Stimulated activated CD4-positive, alpha-beta T cell treated with anti-CD3 and anti-CD28 coated beads, Interleukin-1b, Interleukin-23, amount 100 ng/mL, for 4 hours (primary cell): Measurements from ENCODE around the gene DGKA.
"Not testable (repeated sequence)": the region's sequence is repeated elsewhere in the genome, so short reads cannot be mapped to it uniquely, and the experiment has no call there.

Source experiments
- DNase-seq, 2 donors: peaks; one replicate each; pipeline ENCODE4 v3.0.0-alpha.2; 2020; ENCODE audit warnings: low read depth in 2 of 2

The DGKA gene

DNA sequence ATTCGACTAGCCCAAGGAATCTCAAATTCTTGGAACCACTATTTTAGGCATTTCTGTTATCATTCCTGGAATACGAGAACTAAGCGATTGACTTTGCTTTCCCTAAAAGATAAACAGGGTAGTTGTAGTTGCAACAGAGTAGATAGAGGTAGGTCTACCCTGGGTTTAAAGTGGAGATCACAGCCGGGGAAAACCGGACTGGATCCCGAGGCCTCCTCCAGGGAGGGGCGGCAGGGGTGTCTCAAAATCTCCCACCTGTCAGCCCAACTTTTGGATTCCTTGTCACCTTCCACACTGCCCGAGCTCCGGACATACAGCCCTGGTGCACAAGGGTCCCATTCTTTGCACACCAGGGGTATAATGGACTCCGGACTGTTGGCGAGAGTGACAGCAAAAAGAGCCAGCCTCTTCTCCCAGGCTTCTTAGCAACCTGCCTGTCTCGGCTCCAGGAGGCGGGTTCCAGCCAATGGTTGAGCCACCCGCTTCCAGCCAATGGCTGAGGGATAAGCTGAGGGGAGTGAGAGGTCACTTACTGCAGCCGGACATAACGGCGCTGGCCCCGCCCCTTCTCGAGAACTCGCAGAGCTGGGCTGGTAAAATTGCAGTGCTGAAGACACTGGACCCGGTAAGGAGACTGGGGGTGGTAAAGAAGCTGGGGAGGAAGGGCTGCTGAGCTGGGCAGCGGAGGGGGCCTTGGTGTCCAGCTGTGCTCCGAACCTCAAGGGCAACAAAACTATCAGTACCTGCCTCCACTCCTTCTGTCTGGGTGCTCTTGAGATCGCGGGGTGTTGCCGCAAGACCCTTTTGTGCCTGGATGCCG, 66.0 kb downstream of the DGKA start, which contains the start of gene SUOX:
SUOX (plus strand) TSS at position 562 of the 820 bp plus-strand sequence. CDS start 4,946 bp downstream, outside the sequence.
- DNase-seq: no peak

DNA sequence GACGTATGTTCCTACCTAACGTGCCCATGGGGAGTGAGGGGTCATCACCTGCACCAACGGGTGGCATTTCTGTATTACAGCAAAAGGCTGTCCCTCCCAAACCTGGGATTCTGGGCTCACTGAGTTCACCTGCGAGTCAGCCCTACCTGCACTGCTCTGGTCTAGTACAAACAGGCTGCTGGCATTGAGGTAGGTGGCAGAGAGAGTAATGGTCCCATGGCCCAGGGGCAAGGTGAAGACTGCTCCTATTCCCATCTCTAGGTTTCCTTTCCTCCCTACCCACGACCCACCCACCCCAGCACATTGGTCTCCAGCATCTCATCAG, 66.5 kb downstream of the DGKA start:
- no peak for DNase-seq

DNA sequence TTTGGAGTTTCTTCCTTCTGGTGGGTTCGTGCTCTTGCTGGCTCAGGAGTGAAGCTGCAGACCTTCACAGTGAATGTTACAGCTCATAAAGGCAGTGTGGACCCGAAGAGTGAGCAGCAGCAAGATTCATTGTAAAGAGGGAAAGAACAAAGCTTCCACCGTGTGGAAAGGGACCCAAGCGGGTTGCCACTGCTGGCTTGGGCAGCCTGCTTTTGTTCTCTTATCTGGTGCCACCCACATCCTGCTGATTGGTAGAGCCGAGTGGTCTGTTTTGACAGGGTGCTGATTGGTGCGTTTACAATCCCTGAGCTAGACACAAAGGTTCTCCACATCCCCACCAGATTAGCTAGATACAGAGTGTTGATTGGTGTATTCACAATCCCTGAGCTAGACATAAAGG, 68.6 kb downstream of the DGKA start:
- not testable (repeated sequence) for DNase-seq

DNA sequence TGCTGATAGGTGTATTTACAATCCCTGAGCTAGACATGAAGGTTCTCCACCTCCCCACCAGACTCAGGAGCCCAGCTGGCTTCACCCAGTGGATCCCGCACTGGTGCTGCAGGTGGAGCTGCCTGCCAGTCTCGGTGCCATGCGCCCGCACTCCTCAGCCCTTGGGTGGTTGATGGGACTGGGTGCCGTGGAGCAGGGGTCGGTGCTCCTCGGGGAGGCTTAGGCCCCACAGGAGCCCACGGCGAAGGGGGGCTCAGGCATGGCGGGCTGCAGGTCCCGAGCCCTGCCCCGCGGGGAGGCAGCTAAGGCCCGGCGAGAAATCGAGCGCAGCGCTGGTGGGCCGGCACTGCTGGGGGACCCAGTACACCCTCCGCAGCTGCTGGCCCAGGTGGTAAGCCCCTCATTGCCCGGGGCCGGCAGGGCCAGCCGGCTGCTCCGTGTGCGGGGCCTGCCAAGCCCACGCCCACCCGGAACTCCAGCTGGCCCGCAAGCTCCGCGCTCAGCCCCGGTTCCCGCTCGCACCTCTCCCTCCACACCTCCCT, 69.1 kb downstream of the DGKA start:
- DNase-seq: not testable (repeated sequence)

DNA sequence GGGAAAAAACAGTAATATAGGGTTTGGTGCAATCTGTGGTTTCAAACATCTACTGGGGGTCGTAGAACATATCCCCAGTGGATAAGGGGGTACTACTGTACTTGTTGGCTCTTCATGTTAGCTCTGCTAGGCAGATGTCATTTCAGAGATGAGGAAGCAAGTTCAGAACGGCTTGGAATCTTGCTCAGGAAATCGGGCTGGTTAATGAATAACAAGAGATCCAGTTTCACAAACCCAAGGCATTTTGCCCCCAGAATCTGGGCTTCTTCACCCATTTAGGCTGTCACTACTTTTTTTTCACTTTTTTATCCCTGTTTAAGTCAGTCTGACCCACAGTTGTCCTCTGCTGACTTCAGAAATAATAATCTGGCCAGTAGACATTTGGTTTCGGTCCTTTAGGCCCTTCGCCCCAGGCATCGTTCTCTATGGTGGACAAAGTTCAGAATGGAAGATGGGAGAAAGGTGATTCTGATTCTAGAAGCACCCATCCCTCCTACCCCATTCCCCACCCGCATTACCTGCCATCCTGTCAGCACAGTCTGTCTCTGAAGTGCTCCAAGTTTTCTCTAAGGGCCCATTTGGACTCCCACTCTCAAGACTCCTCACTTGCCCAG, 70.6 kb downstream of the DGKA start:
- no peak for DNase-seq

DNA sequence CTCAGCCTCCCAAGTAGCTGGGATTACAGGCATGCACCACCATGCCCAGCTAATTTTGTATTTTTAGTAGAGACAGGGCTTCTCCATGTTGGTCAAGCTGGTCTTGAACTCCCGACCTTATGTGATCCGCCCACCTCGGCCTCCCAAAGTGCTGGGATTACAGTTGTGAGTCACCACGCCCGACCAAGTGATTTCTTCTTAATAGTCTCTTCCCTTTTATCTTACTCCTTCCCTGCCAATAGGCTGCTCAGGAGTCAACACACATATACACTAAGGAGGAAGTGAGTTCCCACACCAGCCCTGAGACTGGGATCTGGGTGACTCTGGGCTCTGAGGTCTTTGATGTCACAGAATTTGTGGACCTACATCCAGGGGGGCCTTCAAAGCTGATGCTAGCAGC, 72.4 kb downstream of the DGKA start:
- not testable (repeated sequence) for DNase-seq
